ENCODE data around the gene SIGLEC9. TPM values are rescaled to one million over a fixed set of nuclear protein-coding genes. Genes with fewer than 3 reads are reported as not detected.

Gene SIGLEC9
- total RNA-seq (10 to 100 TPM; 10.4 to 11.5 TPM), polyA plus RNA-seq (1 to 10 TPM; 1.1 to 6.3 TPM)
- long read RNA-seq, donor 1, transcript SIGLEC9-201 (7 exons, 1,690 nt) = major isoform, 22 of 39 reads
- long read RNA-seq, donor 1, partial matches to known transcripts = 6 of 39 reads
- long read RNA-seq, donor 1, other reads (novel, unspliced or antisense) = 7 of 39 reads
- long read RNA-seq, donor 2, partial matches to known transcripts = 1 of 6 reads
- long read RNA-seq, donor 2, other reads (novel, unspliced or antisense) = 2 of 6 reads

GRCh38 chr19:51124729-51125128 is at the start of gene SIGLEC9:
Gene SIGLEC9, plus strand, starts transcription at chr19:51124906. Its CDS starts 69 bp downstream, at chr19:51124975.
- H3K27ac ChIP-seq (ENCODE audit: low read depth in 1 of 2, low read length in 2 of 2) = no peak within 1 kb of the TSS
- intact Hi-C loops (cut with DNase I) = no loop called here
- 52% methylated on average over 14 of the region's 14 CpGs for WGBS, 2 donors
- H3K4me3 ChIP-seq (ENCODE audit: low read length in 2 of 2) = no peak within 1 kb of the TSS
- H3K27me3 ChIP-seq (ENCODE audit: control insufficient read depth in 1 of 2, insufficient read depth in 2 of 2, low read length in 1 of 2) = no peaks in the 10 kb centered on the region
- no peaks in the 10 kb centered on the region for H3K9me3 ChIP-seq (ENCODE audit: control insufficient read depth, low read length)
- no peaks in the 10 kb centered on the region for H3K36me3 ChIP-seq (ENCODE audit: control insufficient read depth in 1 of 2, insufficient read depth in 2 of 2, low read length in 1 of 2)
- peak in 1 of 2 donors; percentile 88 for DNase-seq
- no peak for ATAC-seq (ENCODE audit: low FRiP score)
- H3K4me1 ChIP-seq (ENCODE audit: control insufficient read depth in 1 of 2, insufficient read depth in 2 of 2, low read length in 2 of 2) = no peaks in the 10 kb centered on the region

GRCh38 chr19:51075998-51076397 is 48.7 kb upstream of the SIGLEC9 start:
- WGBS, 2 donors = 82 to 84% methylated on average over 5 of the region's 5 CpGs
- Histone ChIP-seq H3K4me3 (ENCODE audit: low read length in 2 of 2) (no peak overlapping the region), H3K27me3 (ENCODE audit: control insufficient read depth in 1 of 2, insufficient read depth in 2 of 2, low read length in 1 of 2) (no peaks in the 10 kb centered on the region), H3K27ac (ENCODE audit: low read depth in 1 of 2, low read length in 2 of 2) (no peak overlapping the region), H3K9me3 (ENCODE audit: control insufficient read depth, low read length) (no peaks in the 10 kb centered on the region), H3K36me3 (ENCODE audit: control insufficient read depth in 1 of 2, insufficient read depth in 2 of 2, low read length in 1 of 2) (no peaks in the 10 kb centered on the region), H3K4me1 (ENCODE audit: control insufficient read depth in 1 of 2, insufficient read depth in 2 of 2, low read length in 2 of 2) (no peaks in the 10 kb centered on the region)
- ATAC-seq (ENCODE audit: low FRiP score) = no peak
- intact Hi-C loops (cut with DNase I) = no loop called here
- DNase-seq = no peak

GRCh38 chr19:51076631-51077213 is 48.0 kb upstream of the SIGLEC9 start:
- Histone ChIP-seq H3K36me3 (ENCODE audit: control insufficient read depth in 1 of 2, insufficient read depth in 2 of 2, low read length in 1 of 2) (no peaks in the 10 kb centered on the region), H3K4me3 (ENCODE audit: low read length in 2 of 2) (no peak overlapping the region), H3K4me1 (ENCODE audit: control insufficient read depth in 1 of 2, insufficient read depth in 2 of 2, low read length in 2 of 2) (no peaks in the 10 kb centered on the region), H3K9me3 (ENCODE audit: control insufficient read depth, low read length) (no peaks in the 10 kb centered on the region), H3K27ac (ENCODE audit: low read depth in 1 of 2, low read length in 2 of 2) (no peak overlapping the region), H3K27me3 (ENCODE audit: control insufficient read depth in 1 of 2, insufficient read depth in 2 of 2, low read length in 1 of 2) (no peaks in the 10 kb centered on the region)
- ATAC-seq (ENCODE audit: low FRiP score) = no peak
- intact Hi-C loops (cut with DNase I) = no loop called here
- no peak for DNase-seq
- 79 to 80% methylated on average over 14 of the region's 14 CpGs for whole genome bisulfite sequencing, 2 donors

- H3K4me3 ChIP-seq (ENCODE audit: low read length in 2 of 2) = no peak overlapping the region
- H3K4me1 ChIP-seq (ENCODE audit: control insufficient read depth in 1 of 2, insufficient read depth in 2 of 2, low read length in 2 of 2) = no peaks in the 10 kb centered on the region
- no peaks in the 10 kb centered on the region for H3K9me3 ChIP-seq (ENCODE audit: control insufficient read depth, low read length)
- H3K36me3 ChIP-seq (ENCODE audit: control insufficient read depth in 1 of 2, insufficient read depth in 2 of 2, low read length in 1 of 2) = no peaks in the 10 kb centered on the region
- 69 to 82% methylated on average over 6 of the region's 6 CpGs for whole genome bisulfite sequencing, 2 donors
- H3K27ac ChIP-seq (ENCODE audit: low read depth in 1 of 2, low read length in 2 of 2) = no peak overlapping the region
- ATAC-seq (ENCODE audit: low FRiP score) (no peak), DNase-seq (no peak)
- intact Hi-C loops (cut with DNase I) = no loop called here
- no peaks in the 10 kb centered on the region for H3K27me3 ChIP-seq (ENCODE audit: control insufficient read depth in 1 of 2, insufficient read depth in 2 of 2, low read length in 1 of 2)
Observed at GRCh38 chr19:51078104-51078503, 46.6 kb upstream of the SIGLEC9 start.

GRCh38 chr19:51078731-51079130 is 46.0 kb upstream of the SIGLEC9 start:
- no peak overlapping the region for H3K27ac ChIP-seq (ENCODE audit: low read depth in 1 of 2, low read length in 2 of 2)
- no peak for DNase-seq
- no peaks in the 10 kb centered on the region for H3K27me3 ChIP-seq (ENCODE audit: control insufficient read depth in 1 of 2, insufficient read depth in 2 of 2, low read length in 1 of 2)
- no peak overlapping the region for H3K4me3 ChIP-seq (ENCODE audit: low read length in 2 of 2)
- WGBS, 2 donors = 88 to 94% methylated on average over 6 of the region's 6 CpGs
- intact Hi-C loops (cut with DNase I) = no loop called here
- H3K4me1 ChIP-seq (ENCODE audit: control insufficient read depth in 1 of 2, insufficient read depth in 2 of 2, low read length in 2 of 2) = no peaks in the 10 kb centered on the region
- no peak for ATAC-seq (ENCODE audit: low FRiP score)
- no peaks in the 10 kb centered on the region for H3K9me3 ChIP-seq (ENCODE audit: control insufficient read depth, low read length)
- no peaks in the 10 kb centered on the region for H3K36me3 ChIP-seq (ENCODE audit: control insufficient read depth in 1 of 2, insufficient read depth in 2 of 2, low read length in 1 of 2)

- Histone ChIP-seq H3K36me3 (ENCODE audit: control insufficient read depth in 1 of 2, insufficient read depth in 2 of 2, low read length in 1 of 2) (no peaks in the 10 kb centered on the region), H3K9me3 (ENCODE audit: control insufficient read depth, low read length) (no peaks in the 10 kb centered on the region), H3K4me3 (ENCODE audit: low read length in 2 of 2) (no peak overlapping the region), H3K27me3 (ENCODE audit: control insufficient read depth in 1 of 2, insufficient read depth in 2 of 2, low read length in 1 of 2) (no peaks in the 10 kb centered on the region), H3K4me1 (ENCODE audit: control insufficient read depth in 1 of 2, insufficient read depth in 2 of 2, low read length in 2 of 2) (no peaks in the 10 kb centered on the region), H3K27ac (ENCODE audit: low read depth in 1 of 2, low read length in 2 of 2) (no peak overlapping the region)
- peak; percentile 42 for ATAC-seq (ENCODE audit: low FRiP score)
- intact Hi-C loops (cut with DNase I) = no loop called here
- no peak for DNase-seq
- WGBS, 2 donors = 69 to 70% methylated on average over 27 of the region's 27 CpGs
Observed at GRCh38 chr19:51079481-51080110, 45.1 kb upstream of the SIGLEC9 start.

GRCh38 chr19:51081476-51081875 is 43.2 kb upstream of the SIGLEC9 start:
- Histone ChIP-seq H3K36me3 (ENCODE audit: control insufficient read depth in 1 of 2, insufficient read depth in 2 of 2, low read length in 1 of 2) (no peaks in the 10 kb centered on the region), H3K4me3 (ENCODE audit: low read length in 2 of 2) (no peak overlapping the region), H3K27me3 (ENCODE audit: control insufficient read depth in 1 of 2, insufficient read depth in 2 of 2, low read length in 1 of 2) (no peaks in the 10 kb centered on the region), H3K9me3 (ENCODE audit: control insufficient read depth, low read length) (no peaks in the 10 kb centered on the region), H3K27ac (ENCODE audit: low read depth in 1 of 2, low read length in 2 of 2) (no peak overlapping the region), H3K4me1 (ENCODE audit: control insufficient read depth in 1 of 2, insufficient read depth in 2 of 2, low read length in 2 of 2) (no peaks in the 10 kb centered on the region)
- ATAC-seq (ENCODE audit: low FRiP score) (no peak), DNase-seq (no peak)
- intact Hi-C loops (cut with DNase I) = no loop called here
- 88 to 89% methylated on average over 14 of the region's 14 CpGs for WGBS, 2 donors

- intact Hi-C loops (cut with DNase I) = no loop called here
- no peaks in the 10 kb centered on the region for H3K9me3 ChIP-seq (ENCODE audit: control insufficient read depth, low read length)
- H3K27ac ChIP-seq (ENCODE audit: low read depth in 1 of 2, low read length in 2 of 2) = no peak within 1 kb of the TSS
- ATAC-seq (ENCODE audit: low FRiP score) = no peak
- H3K27me3 ChIP-seq (ENCODE audit: control insufficient read depth in 1 of 2, insufficient read depth in 2 of 2, low read length in 1 of 2) = no peaks in the 10 kb centered on the region
- no peak within 1 kb of the TSS for H3K4me3 ChIP-seq (ENCODE audit: low read length in 2 of 2)
- peak in 1 of 2 donors; percentile 47 for DNase-seq
- WGBS, 2 donors = 13 to 24% methylated on average over 7 of the region's 7 CpGs
- no peaks in the 10 kb centered on the region for H3K4me1 ChIP-seq (ENCODE audit: control insufficient read depth in 1 of 2, insufficient read depth in 2 of 2, low read length in 2 of 2)
- H3K36me3 ChIP-seq (ENCODE audit: control insufficient read depth in 1 of 2, insufficient read depth in 2 of 2, low read length in 1 of 2) = no peaks in the 10 kb centered on the region
Observed at GRCh38 chr19:51082611-51083010, 42.1 kb upstream of the SIGLEC9 start, which contains the start of gene KLK14. Gene KLK14, minus strand, starts transcription at chr19:51082887. Its CDS starts 273 bp downstream, at chr19:51082614.

GRCh38 chr19:51083181-51083580 is 41.5 kb upstream of the SIGLEC9 start:
- DNase-seq (no peak), ATAC-seq (ENCODE audit: low FRiP score) (no peak)
- H3K4me3 ChIP-seq (ENCODE audit: low read length in 2 of 2) = no peak overlapping the region
- intact Hi-C loops (cut with DNase I) = no loop called here
- no peak overlapping the region for H3K27ac ChIP-seq (ENCODE audit: low read depth in 1 of 2, low read length in 2 of 2)
- no peaks in the 10 kb centered on the region for H3K4me1 ChIP-seq (ENCODE audit: control insufficient read depth in 1 of 2, insufficient read depth in 2 of 2, low read length in 2 of 2)
- no peaks in the 10 kb centered on the region for H3K36me3 ChIP-seq (ENCODE audit: control insufficient read depth in 1 of 2, insufficient read depth in 2 of 2, low read length in 1 of 2)
- H3K9me3 ChIP-seq (ENCODE audit: control insufficient read depth, low read length) = no peaks in the 10 kb centered on the region
- WGBS, 2 donors = 30 to 34% methylated on average over 4 of the region's 4 CpGs
- H3K27me3 ChIP-seq (ENCODE audit: control insufficient read depth in 1 of 2, insufficient read depth in 2 of 2, low read length in 1 of 2) = no peaks in the 10 kb centered on the region
